ENCODE results near the gene SNIP1.
"Not testable (repeated sequence)": the region's sequence is repeated elsewhere in the genome, so short reads cannot be mapped to it uniquely, and the experiment has no call there.

SNIP1 gene

GRCh38 chr1:37506740-37507139 lies 47.4 kb downstream of the SNIP1 start:
- DNase-seq = no peak

- DNase-seq = not testable (repeated sequence)
Measured at GRCh38 chr1:37502791-37503190, 51.3 kb downstream of the SNIP1 start.

- DNase-seq = no peak
Measured at GRCh38 chr1:37502104-37502503, 52.0 kb downstream of the SNIP1 start.

GRCh38 chr1:37501661-37502060 lies 52.4 kb downstream of the SNIP1 start:
- DNase-seq = no peak

GRCh38 chr1:37498872-37499617 lies 55.0 kb downstream of the SNIP1 start:
- no peak for DNase-seq

GRCh38 chr1:37497832-37498231 lies 56.3 kb downstream of the SNIP1 start:
- DNase-seq = no peak

- DNase-seq = no peak
Measured at GRCh38 chr1:37495875-37496274, 58.2 kb downstream of the SNIP1 start.

- DNase-seq = no peak
Measured at GRCh38 chr1:37493336-37494098, 60.6 kb downstream of the SNIP1 start.

- DNase-seq = no peak
Measured at GRCh38 chr1:37487619-37487984, 66.5 kb downstream of the SNIP1 start.

GRCh38 chr1:37486680-37487618 lies 67.1 kb downstream of the SNIP1 start:
- peak; percentile 84 for DNase-seq

GRCh38 chr1:37485902-37486679 lies 68.0 kb downstream of the SNIP1 start:
- DNase-seq = peak; percentile 46

All from GF-D8 (cell line).